Fibroblast of villous mesenchyme (primary cell): Measurements from ENCODE around the gene FRY. TPM values are rescaled to one million over a fixed set of nuclear protein-coding genes. Genes with fewer than 3 reads are reported as not detected.

ENCODE experiments used
- DNase-seq: peaks from one replicate; pipeline ENCODE4 v3.0.0-alpha.2; 2010; ENCODE audit warnings: low read depth
- H3K4me3 ChIP-seq: 2 replicates; pipeline ENCODE4 v1.5.1; 2011; ENCODE audit warnings: low read depth, mild to moderate bottlenecking, low read length
- CTCF ChIP-seq: IDR thresholded peaks from 2 replicates; pipeline ENCODE4 v1.5.1; 2012; ENCODE audit warnings: low read depth, mild to moderate bottlenecking, low read length; ENCODE audit not compliant: insufficient read depth
- total RNA-seq: library from RNA; depleted of rRNA; stranded (reverse); fragments of >200 nt; gene quantifications from 2 replicates; pipeline ENCODE4 v1.2.3, GENCODE V29; 2012

The FRY gene
- total RNA-seq, 1 donor = 27.2 TPM

- peak; percentile 70 for DNase-seq
- no peak for TF ChIP-seq CTCF
- H3K4me3 ChIP-seq = no peak overlapping the region
Measured at GRCh38 chr13:32016631-32017030, 14.9 kb upstream of the FRY start.

GRCh38 chr13:32017474-32017873 is 14.1 kb upstream of the FRY start:
- no peak for TF ChIP-seq CTCF
- DNase-seq = no peak

GRCh38 chr13:32019612-32020233 is 11.9 kb upstream of the FRY start:
- peak; percentile 95 for TF ChIP-seq CTCF
- no peak overlapping the region for H3K4me3 ChIP-seq
- DNase-seq = peak; percentile 82

More at GRCh38 chr13:32017474-32017873, 14.1 kb upstream of the FRY start:
- no peak overlapping the region for H3K4me3 ChIP-seq

- H3K4me3 ChIP-seq = no peak overlapping the region
- DNase-seq = no peak
- TF ChIP-seq CTCF = no peak
Measured at GRCh38 chr13:32021785-32022184, 9.8 kb upstream of the FRY start.

- peak; percentile 53 for DNase-seq
- no peak for TF ChIP-seq CTCF
- no peak overlapping the region for H3K4me3 ChIP-seq
Measured at GRCh38 chr13:32022311-32022710, 9.3 kb upstream of the FRY start.

- DNase-seq = no peak
- H3K4me3 ChIP-seq = no peak overlapping the region
- no peak for TF ChIP-seq CTCF
Measured at GRCh38 chr13:32023096-32023495, 8.5 kb upstream of the FRY start.

GRCh38 chr13:32023698-32024097 is 7.9 kb upstream of the FRY start:
- DNase-seq = no peak
- H3K4me3 ChIP-seq = no peak overlapping the region
- TF ChIP-seq CTCF = peak; percentile 31
